Measurements from ENCODE around the gene PARD6G.

PARD6G gene

DNA sequence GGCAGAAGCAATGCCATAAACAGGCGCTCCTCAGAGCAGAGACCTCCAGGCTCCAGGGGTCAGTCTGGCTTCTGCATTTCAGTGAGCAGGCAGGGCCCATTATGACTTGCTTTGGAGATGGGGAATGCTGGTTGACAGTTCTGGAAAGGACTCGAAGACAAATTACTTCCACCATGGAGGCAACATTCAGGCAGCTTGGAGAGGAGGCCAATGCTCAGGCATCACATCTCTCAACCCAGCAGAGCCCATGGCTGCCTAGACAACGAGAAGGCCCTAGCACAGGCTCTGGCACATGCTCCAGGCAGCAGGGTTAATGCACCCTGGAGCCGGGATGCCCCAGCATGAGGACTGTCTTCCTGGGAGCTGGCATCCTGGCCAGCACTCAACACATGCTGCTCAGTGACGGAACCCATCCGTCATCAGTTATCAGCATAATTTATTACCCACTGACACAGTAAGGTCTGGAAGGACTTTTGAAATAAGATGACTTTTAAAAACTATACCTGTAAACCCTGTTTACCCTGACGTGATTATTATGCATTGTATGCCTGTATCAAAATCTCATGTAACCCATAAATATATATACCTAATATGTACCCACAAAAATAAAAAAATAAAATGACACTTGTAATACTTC lies 85.4 kb downstream of the PARD6G start:
- no peaks in the 10 kb centered on the region for H3K36me3 ChIP-seq (ENCODE audit: insufficient read depth, low read length)
- H3K4me1 ChIP-seq (ENCODE audit: insufficient read depth, low read length): peaks cover 3% of the 10 kb centered on the region
- no peak overlapping the region for H3K27ac ChIP-seq (ENCODE audit: low read depth, low read length)
- no peak overlapping the region for H3K4me3 ChIP-seq (ENCODE audit: low read depth in 1 of 2, low read length in 2 of 2)
- no peak overlapping the region for H3K9ac ChIP-seq (ENCODE audit: low read length)
- no peaks in the 10 kb centered on the region for H3K9me3 ChIP-seq (ENCODE audit: low read length)
- H3K27me3 ChIP-seq (ENCODE audit: control insufficient read depth in 1 of 2, insufficient read depth in 2 of 2, low read length in 2 of 2): peaks cover 0 to 6% of the 10 kb centered on the region in 2 donors

DNA sequence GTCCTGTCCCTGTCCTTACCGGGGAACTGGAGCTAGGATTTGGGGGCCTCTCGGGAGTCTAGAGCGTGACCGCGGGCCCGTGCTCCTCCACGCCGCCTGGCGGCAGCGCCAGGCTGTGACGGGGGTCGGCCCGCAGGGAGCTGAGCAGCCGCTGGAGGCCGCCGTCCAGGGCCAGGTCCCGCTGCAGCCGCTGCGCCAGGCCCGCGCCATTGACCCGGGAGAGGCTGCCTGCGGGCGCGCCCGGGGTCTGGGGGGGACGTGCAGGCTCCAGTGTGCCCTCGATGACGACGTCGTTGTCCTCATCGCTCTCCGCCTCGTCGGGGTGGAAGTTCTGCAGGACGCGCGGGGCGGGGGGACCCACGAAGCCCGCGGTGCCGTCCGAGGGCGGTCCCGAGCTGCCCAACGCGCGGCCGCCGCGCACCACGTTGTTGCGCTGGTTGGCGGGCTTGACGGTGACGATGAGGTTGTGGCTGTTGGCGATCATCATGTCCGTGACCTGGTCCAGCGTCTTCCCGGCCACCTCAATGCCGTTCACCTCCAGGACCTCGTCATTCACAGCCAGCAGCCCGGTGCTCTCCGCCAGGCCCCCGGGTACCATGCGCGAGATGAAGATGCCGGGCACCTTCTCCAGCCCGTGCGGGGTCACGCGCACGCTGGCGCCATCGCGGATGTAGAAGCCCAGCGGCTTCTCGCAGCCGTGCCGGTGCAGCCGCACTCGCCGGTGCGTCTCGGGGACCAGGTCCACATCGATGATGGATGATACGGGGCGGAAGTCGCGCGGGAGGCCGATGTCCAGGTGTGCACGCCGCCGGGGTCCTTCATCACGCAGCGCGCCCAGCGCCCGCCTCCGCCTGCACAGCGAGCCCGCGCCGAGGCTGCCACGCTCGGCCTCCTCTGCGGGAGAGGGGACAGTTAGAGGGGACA lies 87.3 kb downstream of the PARD6G start:
- no peak overlapping the region for H3K27ac ChIP-seq (ENCODE audit: low read depth, low read length)
- no peaks in the 10 kb centered on the region for H3K36me3 ChIP-seq (ENCODE audit: insufficient read depth, low read length)
- no peak overlapping the region for H3K4me3 ChIP-seq (ENCODE audit: low read depth in 1 of 2, low read length in 2 of 2)
- peaks cover 0 to 6% of the 10 kb centered on the region in 2 donors for H3K27me3 ChIP-seq (ENCODE audit: control insufficient read depth in 1 of 2, insufficient read depth in 2 of 2, low read length in 2 of 2)
- H3K9me3 ChIP-seq (ENCODE audit: low read length): no peaks in the 10 kb centered on the region
- H3K9ac ChIP-seq (ENCODE audit: low read length): no peak overlapping the region
- H3K4me1 ChIP-seq (ENCODE audit: insufficient read depth, low read length): peaks cover 3% of the 10 kb centered on the region

DNA sequence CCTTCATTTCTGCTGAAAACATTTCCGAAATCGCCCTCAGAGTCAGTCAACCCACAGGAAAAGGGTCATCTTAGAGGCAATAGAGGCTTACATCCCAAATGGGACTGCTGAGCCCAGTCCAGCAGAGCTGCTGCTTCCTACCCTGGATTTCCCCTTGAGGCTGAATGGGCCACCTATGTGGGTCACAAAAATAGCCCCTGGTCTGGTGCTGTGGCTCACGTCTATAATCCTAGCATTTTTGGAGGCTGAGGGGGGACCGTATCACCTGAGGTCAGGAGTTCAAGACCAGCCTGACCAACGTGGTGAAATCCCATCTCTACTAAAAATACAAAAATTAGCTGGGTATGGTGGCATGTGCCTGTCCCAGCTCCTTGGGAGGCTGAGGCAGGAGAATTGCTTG lies 88.9 kb downstream of the PARD6G start:
- H3K27me3 ChIP-seq (ENCODE audit: control insufficient read depth in 1 of 2, insufficient read depth in 2 of 2, low read length in 2 of 2): peaks cover 0 to 6% of the 10 kb centered on the region in 2 donors
- H3K9me3 ChIP-seq (ENCODE audit: low read length): no peaks in the 10 kb centered on the region
- H3K4me3 ChIP-seq (ENCODE audit: low read depth in 1 of 2, low read length in 2 of 2): no peak overlapping the region
- no peaks in the 10 kb centered on the region for H3K36me3 ChIP-seq (ENCODE audit: insufficient read depth, low read length)
- no peak overlapping the region for H3K27ac ChIP-seq (ENCODE audit: low read depth, low read length)
- peaks cover 3% of the 10 kb centered on the region for H3K4me1 ChIP-seq (ENCODE audit: insufficient read depth, low read length)
- H3K9ac ChIP-seq (ENCODE audit: low read length): no peak overlapping the region

GRCh38 chr18:80157708-80158343 lies 89.5 kb downstream of the PARD6G start:
- Histone ChIP-seq H3K4me3 (ENCODE audit: low read depth in 1 of 2, low read length in 2 of 2) (no peak overlapping the region), H3K9me3 (ENCODE audit: low read length) (no peaks in the 10 kb centered on the region), H3K27me3 (ENCODE audit: control insufficient read depth in 1 of 2, insufficient read depth in 2 of 2, low read length in 2 of 2) (peaks cover 0 to 6% of the 10 kb centered on the region in 2 donors), H3K4me1 (ENCODE audit: insufficient read depth, low read length) (peaks cover 3% of the 10 kb centered on the region), H3K27ac (ENCODE audit: low read depth, low read length) (no peak overlapping the region), H3K36me3 (ENCODE audit: insufficient read depth, low read length) (no peaks in the 10 kb centered on the region), H3K9ac (ENCODE audit: low read length) (no peak overlapping the region)

- Histone ChIP-seq H3K27me3 (ENCODE audit: control insufficient read depth in 1 of 2, insufficient read depth in 2 of 2, low read length in 2 of 2) (peaks cover 0 to under 1% of the 10 kb centered on the region in 2 donors), H3K4me1 (ENCODE audit: insufficient read depth, low read length) (no peaks in the 10 kb centered on the region), H3K27ac (ENCODE audit: low read depth, low read length) (no peak overlapping the region), H3K9me3 (ENCODE audit: low read length) (no peaks in the 10 kb centered on the region), H3K9ac (ENCODE audit: low read length) (no peak overlapping the region), H3K4me3 (ENCODE audit: low read depth in 1 of 2, low read length in 2 of 2) (no peak overlapping the region), H3K36me3 (ENCODE audit: insufficient read depth, low read length) (no peaks in the 10 kb centered on the region)
Measured at GRCh38 chr18:80154293-80154692, 93.0 kb downstream of the PARD6G start.

GRCh38 chr18:80149667-80150066 lies 97.6 kb downstream of the PARD6G start:
- Histone ChIP-seq H3K4me3 (ENCODE audit: low read depth in 1 of 2, low read length in 2 of 2) (no peak overlapping the region), H3K27ac (ENCODE audit: low read depth, low read length) (no peak overlapping the region), H3K9ac (ENCODE audit: low read length) (no peak overlapping the region), H3K36me3 (ENCODE audit: insufficient read depth, low read length) (no peaks in the 10 kb centered on the region), H3K27me3 (ENCODE audit: control insufficient read depth in 1 of 2, insufficient read depth in 2 of 2, low read length in 2 of 2) (no peaks in the 10 kb centered on the region), H3K4me1 (ENCODE audit: insufficient read depth, low read length) (peaks cover 8% of the 10 kb centered on the region), H3K9me3 (ENCODE audit: low read length) (no peaks in the 10 kb centered on the region)

- Histone ChIP-seq H3K27me3 (ENCODE audit: control insufficient read depth in 1 of 2, insufficient read depth in 2 of 2, low read length in 2 of 2) (no peaks in the 10 kb centered on the region), H3K4me1 (ENCODE audit: insufficient read depth, low read length) (peaks cover 8% of the 10 kb centered on the region), H3K9me3 (ENCODE audit: low read length) (no peaks in the 10 kb centered on the region), H3K9ac (ENCODE audit: low read length) (peak overlapping the region; percentile 23), H3K36me3 (ENCODE audit: insufficient read depth, low read length) (no peaks in the 10 kb centered on the region), H3K4me3 (ENCODE audit: low read depth in 1 of 2, low read length in 2 of 2) (peak overlapping the region; percentile 67 to 69), H3K27ac (ENCODE audit: low read depth, low read length) (peak overlapping the region; percentile 56)
Measured at GRCh38 chr18:80148326-80149199, 98.8 kb downstream of the PARD6G start.

DNA sequence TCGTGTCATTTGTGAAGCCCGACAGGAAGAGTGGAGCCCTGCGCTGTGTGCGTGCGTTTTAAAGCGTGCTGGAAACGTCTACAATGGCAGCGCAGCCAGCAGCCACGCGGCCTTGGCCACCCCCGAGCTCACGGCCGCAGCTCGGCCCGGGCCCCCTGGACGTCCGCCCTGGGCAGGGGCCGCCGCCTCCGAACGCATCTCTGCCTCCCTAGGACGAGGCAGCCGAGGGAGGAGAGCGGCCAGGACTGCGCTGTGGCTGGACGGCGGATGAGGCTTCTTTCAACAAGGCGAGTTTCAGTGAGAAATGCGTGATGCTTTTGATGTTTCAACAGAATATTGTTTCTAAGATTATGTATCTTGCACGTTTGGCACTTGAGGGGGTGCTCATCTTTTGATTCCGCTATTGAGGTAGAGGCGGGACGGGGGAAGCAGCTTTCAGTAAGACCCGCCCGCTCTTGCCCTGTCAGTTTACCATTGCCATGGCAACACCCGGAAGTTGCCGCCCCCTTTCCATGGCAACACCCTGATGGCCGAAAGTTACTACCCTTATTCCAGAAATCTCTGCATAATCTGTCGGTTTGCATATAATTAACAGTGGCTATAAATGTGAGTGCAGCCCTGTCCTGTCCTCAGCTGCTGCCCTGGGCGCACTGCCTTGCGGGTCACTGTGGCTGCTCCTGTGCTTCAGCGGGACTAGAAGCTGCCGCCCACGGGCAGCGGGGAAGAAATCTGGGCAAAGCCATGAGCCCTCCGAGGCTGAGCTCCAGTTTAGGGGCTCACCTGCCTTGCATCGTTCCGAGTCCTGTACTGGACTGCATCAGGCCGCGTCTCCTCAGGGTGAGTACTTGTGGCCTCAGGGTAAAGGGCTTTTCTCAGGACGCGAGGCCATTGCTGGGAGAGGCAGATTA lies 99.6 kb downstream of the PARD6G start:
- H3K4me1 ChIP-seq (ENCODE audit: insufficient read depth, low read length): peaks cover 8% of the 10 kb centered on the region
- H3K9me3 ChIP-seq (ENCODE audit: low read length): no peaks in the 10 kb centered on the region
- no peaks in the 10 kb centered on the region for H3K27me3 ChIP-seq (ENCODE audit: control insufficient read depth in 1 of 2, insufficient read depth in 2 of 2, low read length in 2 of 2)
- H3K9ac ChIP-seq (ENCODE audit: low read length): peak overlapping the region; percentile 23
- H3K4me3 ChIP-seq (ENCODE audit: low read depth in 1 of 2, low read length in 2 of 2): peak overlapping the region; percentile 67 to 69
- H3K27ac ChIP-seq (ENCODE audit: low read depth, low read length): peak overlapping the region; percentile 56
- no peaks in the 10 kb centered on the region for H3K36me3 ChIP-seq (ENCODE audit: insufficient read depth, low read length)

DNA sequence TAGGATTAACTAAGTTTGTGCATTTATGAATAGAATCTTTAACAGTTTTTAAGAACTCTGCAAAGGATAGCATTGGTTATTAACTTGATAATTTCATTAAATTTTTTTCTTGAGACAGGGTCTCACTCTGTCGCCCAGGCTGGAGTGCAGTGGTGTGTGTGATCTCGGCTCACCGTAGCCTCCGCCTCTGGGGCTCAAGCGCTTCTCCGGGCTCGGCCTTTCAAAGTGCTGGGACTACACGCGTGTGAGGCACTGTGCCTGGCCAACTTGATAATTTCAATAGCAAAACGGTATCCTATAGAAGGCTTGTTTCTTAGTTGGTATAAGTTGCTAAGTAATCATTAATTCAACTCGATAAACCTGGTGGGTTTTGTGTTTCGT lies 100.3 kb downstream of the PARD6G start:
- H3K9me3 ChIP-seq (ENCODE audit: low read length): no peaks in the 10 kb centered on the region
- H3K9ac ChIP-seq (ENCODE audit: low read length): no peak overlapping the region
- H3K27ac ChIP-seq (ENCODE audit: low read depth, low read length): peak overlapping the region; percentile 56
- no peaks in the 10 kb centered on the region for H3K27me3 ChIP-seq (ENCODE audit: control insufficient read depth in 1 of 2, insufficient read depth in 2 of 2, low read length in 2 of 2)
- peaks cover 8% of the 10 kb centered on the region for H3K4me1 ChIP-seq (ENCODE audit: insufficient read depth, low read length)
- H3K4me3 ChIP-seq (ENCODE audit: low read depth in 1 of 2, low read length in 2 of 2): peak overlapping the region; percentile 67 to 69
- no peaks in the 10 kb centered on the region for H3K36me3 ChIP-seq (ENCODE audit: insufficient read depth, low read length)

DNA sequence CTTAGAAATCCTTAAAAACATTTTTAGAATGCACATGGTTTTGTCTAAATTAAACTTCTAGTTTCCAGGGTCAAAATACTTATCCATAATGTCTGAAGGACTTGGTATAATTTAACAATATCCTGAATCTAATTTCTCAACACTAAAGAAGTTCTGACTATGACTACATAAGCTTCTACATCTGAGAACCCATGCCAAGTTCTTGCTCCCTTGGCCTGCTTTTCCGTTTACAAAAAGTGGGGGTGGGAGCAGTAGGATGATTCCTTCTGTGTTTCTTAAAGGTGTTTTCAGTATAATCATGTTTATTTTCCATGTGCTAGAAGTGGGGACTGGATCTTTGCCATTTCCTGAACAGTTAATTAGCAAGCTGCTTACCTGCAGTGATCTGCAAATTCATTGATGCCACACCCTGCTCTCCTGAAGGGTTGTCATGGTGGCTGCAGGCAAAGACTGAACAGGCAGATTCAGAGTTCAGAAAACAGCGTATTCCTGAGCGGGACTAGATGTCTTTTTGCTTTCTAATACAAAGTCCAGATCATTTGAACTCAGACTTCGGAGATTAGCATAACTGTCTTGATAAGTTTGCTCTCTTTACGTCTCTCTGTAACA lies 102.0 kb downstream of the PARD6G start:
- Histone ChIP-seq H3K27me3 (ENCODE audit: control insufficient read depth in 1 of 2, insufficient read depth in 2 of 2, low read length in 2 of 2) (no peaks in the 10 kb centered on the region), H3K27ac (ENCODE audit: low read depth, low read length) (no peak overlapping the region), H3K4me1 (ENCODE audit: insufficient read depth, low read length) (peaks cover 8% of the 10 kb centered on the region), H3K9ac (ENCODE audit: low read length) (no peak overlapping the region), H3K9me3 (ENCODE audit: low read length) (no peaks in the 10 kb centered on the region), H3K36me3 (ENCODE audit: insufficient read depth, low read length) (no peaks in the 10 kb centered on the region), H3K4me3 (ENCODE audit: low read depth in 1 of 2, low read length in 2 of 2) (no peak overlapping the region)

Measured in muscle layer of colon (tissue), 2 donors.